NCI-H510A treated with DMSO at 0.1 percent for 48 hours (cell line): ENCODE data around the gene SYNE4.
A peak's percentile ranks its signal among the peaks of the same experiment; 100 is the strongest.
"Not testable (repeated sequence)": the region's sequence is repeated elsewhere in the genome, so short reads cannot be mapped to it uniquely, and the experiment has no call there.

ENCODE experiments used
- DNase-seq: peaks from one replicate; lab custom pipeline; 2025; lab: John Stamatoyannopoulos, UW

The SYNE4 gene

GRCh38 chr19:36008336-36008978 is at the start of gene SYNE4:
TSS of gene SYNE4 (minus strand) at chr19:36008813. CDS start at chr19:36008681, 132 bp downstream.
- DNase-seq, result peak; percentile 85

GRCh38 chr19:36054733-36055686 is 46.4 kb upstream of the SYNE4 start, which contains the start of gene WDR62:
TSS of gene WDR62 (plus strand) at chr19:36054897. CDS start at chr19:36054972, 75 bp downstream.
- peak; percentile 98 for DNase-seq

GRCh38 chr19:36054119-36054732 is 45.6 kb upstream of the SYNE4 start, which contains the start of gene THAP8:
TSS of gene THAP8 (minus strand) at chr19:36054285. CDS start at chr19:36054217, 68 bp downstream.
- DNase-seq, result peak; percentile 98

GRCh38 chr19:36051637-36052036 is 43.0 kb upstream of the SYNE4 start:
- peak; percentile 64 for DNase-seq

- DNase-seq, result peak; percentile 19
Observed at GRCh38 chr19:36051236-36051635, 42.6 kb upstream of the SYNE4 start.

- peak; percentile 78 for DNase-seq
Observed at GRCh38 chr19:36049080-36049698, 40.6 kb upstream of the SYNE4 start.

- no peak for DNase-seq
Observed at GRCh38 chr19:36047835-36048234, 39.2 kb upstream of the SYNE4 start.

GRCh38 chr19:36046443-36047050 is 37.9 kb upstream of the SYNE4 start:
- DNase-seq, result no peak

GRCh38 chr19:36043952-36044351 is 35.3 kb upstream of the SYNE4 start:
- DNase-seq, result no peak

GRCh38 chr19:36041831-36042230 is 33.2 kb upstream of the SYNE4 start:
- DNase-seq, result no peak

- DNase-seq, result not testable (repeated sequence)
Observed at GRCh38 chr19:36041092-36041491, 32.5 kb upstream of the SYNE4 start.

- DNase-seq, result no peak
Observed at GRCh38 chr19:36040495-36040894, 31.9 kb upstream of the SYNE4 start.

GRCh38 chr19:36032251-36033104 is 23.9 kb upstream of the SYNE4 start, which contains the start of gene CLIP3:
TSS of gene CLIP3 (minus strand) at chr19:36032873. CDS start at chr19:36032357, 516 bp downstream.
- peak; percentile 67 for DNase-seq

GRCh38 chr19:36031308-36031707 is 22.7 kb upstream of the SYNE4 start:
- no peak for DNase-seq

GRCh38 chr19:36030264-36031148 is 21.9 kb upstream of the SYNE4 start:
- DNase-seq, result no peak

GRCh38 chr19:36028313-36029041 is 19.9 kb upstream of the SYNE4 start:
- DNase-seq, result no peak

- DNase-seq, result no peak
Observed at GRCh38 chr19:36027696-36028095, 19.1 kb upstream of the SYNE4 start.

- DNase-seq, result no peak
Observed at GRCh38 chr19:36026091-36026876, 17.7 kb upstream of the SYNE4 start.
